ENCODE measurements around the gene ETV6.

Gene ETV6

GRCh38 chr12:11739980-11740577, 90.6 kb downstream of the ETV6 start:
- DNase-seq (ENCODE audit: low read depth in 2 of 2) = no peak

DNA sequence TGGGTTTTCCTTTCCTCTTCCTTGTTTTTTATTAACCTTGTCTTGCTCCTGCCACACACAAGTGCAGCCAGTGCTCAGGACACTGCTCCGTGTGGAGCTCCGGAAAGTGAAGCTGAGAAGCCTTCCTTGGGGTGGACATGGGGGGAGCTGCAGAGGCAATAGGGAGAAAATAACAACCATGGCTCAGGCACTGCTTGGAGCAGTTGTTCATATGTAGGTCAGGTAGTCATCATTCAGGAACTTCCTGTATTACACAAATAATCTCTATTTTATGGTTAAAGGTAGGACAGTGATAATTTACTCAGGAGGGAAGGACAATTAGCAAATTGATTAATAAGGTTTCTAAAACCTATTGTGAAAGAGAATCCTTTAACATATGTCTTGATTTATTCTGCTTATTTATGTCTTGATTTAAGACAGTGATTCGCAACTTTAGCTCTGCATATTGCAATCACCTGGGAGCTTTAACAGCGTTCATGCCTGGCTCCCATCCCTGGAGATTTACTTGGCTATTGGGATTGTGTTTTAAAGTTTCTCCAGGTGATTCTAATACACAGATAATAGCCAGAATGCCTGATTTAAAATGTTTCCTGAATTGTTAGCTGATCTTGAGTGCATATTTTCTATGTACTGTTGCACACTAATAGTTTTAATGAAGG, 92.1 kb downstream of the ETV6 start:
- no peak for DNase-seq (ENCODE audit: low read depth in 2 of 2)

DNA sequence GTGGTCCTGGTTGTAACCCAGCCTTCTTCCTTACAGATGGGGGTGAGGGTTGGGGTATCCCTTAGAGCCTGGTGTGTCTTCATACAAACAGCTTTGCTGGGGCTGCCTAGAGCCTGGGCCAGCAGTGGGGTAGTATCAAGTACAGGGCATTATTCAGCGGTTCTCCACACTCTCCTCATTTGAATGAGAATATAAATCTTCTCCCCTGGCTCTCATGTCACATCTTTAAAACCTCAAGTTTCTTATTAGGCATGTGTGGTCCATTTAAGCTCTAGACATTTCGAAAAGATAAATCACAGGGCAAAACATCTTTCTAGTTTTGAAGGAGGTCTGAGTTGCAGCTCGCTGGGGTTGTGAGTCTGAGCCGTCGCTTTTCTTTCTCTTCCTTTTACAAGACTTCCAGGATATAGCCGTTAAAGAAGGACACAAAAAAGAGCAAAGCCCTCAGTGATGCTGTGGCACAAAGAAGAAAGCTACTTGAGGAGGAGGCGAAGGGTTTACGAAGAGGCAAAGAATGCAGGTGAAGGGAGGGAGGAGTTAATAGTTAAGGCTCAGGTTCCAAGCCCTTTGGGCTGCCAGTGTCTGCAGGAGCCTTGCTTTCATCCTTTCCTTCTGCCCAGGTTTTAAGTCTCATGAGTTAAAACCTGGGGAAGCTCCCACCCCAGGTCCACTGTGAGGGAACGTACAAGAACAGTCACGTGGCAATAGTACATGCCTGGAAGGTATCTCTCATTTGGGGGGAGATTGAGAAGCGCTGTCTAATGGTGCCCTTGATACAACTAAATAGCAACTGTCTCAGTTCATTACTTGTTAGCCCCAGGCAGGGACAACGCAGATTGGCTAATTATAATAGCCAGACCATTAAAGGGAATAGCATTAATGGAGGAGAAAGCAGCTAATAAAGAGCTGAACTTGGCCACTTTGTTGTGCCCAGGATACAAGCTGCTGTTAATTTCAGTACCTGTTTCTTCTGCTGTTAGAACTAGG, 94.2 kb downstream of the ETV6 start:
- no peak for DNase-seq (ENCODE audit: low read depth in 2 of 2)

- DNase-seq (ENCODE audit: low read depth in 2 of 2) = no peak
Measured at GRCh38 chr12:11744410-11744801, 94.9 kb downstream of the ETV6 start.

- DNase-seq (ENCODE audit: low read depth in 2 of 2) = no peak
Measured at GRCh38 chr12:11745113-11745512, 95.6 kb downstream of the ETV6 start.

DNA sequence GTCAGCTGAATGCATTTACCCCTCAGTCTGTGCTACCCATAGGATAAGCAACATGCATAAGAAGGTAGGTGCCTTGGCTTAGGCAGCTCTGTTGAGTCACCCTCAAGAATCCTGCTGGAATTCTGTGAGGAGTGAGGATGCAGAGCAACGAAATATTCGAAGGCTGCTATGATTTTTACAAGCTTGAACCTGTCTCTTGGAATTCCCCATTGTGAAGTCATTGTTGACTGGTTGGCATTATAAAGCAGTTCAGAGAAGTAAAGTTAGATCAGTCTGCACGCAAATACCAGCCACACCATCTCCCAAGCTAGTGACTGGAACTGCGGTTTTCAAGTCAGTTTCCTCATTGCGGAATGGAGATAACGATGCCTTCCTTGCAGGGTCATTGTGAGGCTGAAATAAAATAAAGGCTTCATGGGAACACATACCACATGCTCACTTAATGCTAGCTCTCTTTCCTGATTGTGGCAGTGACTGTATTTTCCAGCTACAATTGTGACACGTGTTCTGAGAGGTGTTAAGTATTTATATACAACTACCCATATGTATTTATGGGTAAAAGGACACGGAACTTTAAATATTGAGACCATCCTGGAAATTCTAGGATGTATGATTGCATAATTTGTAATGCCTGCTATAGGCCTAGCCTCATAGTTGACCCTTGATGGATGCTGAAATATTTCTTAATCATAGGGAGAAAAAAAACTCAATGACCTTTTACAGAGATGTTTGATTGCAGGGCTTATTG, 96.7 kb downstream of the ETV6 start:
- DNase-seq (ENCODE audit: low read depth in 2 of 2) = no peak

DNA sequence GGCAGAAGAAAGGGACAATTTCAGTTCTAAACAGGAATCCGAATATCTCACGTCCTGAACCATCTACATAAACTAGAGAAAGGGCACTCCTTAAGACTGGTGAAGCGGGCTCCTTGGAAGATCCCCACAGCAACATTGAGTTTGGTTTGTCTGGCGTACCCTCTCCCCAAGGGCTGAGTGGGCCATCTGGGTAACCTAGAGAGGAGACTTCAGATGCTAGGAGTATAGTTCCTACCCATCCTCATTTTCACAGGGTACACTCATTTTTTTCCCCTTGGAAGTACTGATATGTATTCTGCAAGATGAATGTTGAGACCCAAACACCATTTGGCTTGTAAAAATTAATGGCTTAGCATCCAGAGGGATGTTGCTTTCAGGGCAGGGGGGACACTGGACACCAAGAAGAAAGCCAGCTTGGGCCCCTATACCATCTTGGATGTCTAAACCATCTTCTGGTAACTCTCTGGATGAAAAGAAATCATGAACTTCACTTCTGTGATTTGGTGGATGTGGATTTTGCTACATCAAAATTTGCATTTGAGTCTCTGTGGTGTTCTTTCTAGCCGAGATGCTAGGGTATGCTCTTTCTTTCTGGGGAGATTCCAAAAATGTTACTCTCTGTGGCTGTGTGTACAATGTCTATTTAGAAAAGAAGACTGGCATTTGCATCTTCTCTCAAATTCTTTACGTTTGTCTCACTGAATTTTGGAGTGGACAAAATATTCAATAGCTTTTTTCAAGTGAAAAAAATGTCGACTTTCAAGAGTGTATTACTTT, 97.7 kb downstream of the ETV6 start:
- no peak for DNase-seq (ENCODE audit: low read depth in 2 of 2)

- DNase-seq (ENCODE audit: low read depth in 2 of 2) = no peak
Measured at GRCh38 chr12:11747969-11748368, 98.5 kb downstream of the ETV6 start.

GRCh38 chr12:11748903-11749302, 99.4 kb downstream of the ETV6 start:
- no peak for DNase-seq (ENCODE audit: low read depth in 2 of 2)

DNA sequence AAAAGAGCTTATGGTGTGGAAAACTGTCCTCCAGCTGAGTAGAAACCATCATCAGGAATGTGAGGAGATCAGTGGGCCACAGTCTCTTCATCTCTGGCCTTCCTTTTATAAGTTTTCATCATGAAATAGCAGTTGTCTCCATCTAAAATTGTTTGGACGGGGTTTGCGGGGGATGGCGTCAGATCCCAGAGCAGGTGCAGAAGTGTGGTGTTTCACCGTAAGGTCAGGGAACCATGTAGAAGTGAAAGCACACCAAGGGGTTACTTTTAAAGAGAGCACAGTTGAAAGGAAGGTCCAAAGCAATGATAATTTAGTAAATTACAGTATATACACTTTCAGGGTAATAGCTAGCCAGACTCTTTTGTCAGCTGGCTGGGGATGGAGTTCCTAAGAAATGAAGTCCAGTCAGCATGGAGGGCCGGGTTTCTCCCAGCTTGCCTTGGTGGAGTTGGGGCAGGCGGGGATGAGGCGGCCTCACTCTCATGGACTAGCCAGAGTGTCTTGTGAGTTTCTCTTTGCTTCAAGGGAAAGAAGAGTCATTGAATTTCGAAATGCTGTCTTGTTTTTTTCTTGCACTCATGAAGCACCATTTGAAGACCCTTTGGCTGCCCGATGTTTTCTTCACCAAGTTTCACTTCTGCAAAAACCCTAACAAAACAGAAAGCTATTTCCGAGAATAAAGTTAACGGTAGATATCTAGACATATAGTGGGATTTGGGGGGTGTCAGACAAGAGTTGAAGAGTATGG, 100.6 kb downstream of the ETV6 start:
- DNase-seq (ENCODE audit: low read depth in 2 of 2) = no peak

DNA sequence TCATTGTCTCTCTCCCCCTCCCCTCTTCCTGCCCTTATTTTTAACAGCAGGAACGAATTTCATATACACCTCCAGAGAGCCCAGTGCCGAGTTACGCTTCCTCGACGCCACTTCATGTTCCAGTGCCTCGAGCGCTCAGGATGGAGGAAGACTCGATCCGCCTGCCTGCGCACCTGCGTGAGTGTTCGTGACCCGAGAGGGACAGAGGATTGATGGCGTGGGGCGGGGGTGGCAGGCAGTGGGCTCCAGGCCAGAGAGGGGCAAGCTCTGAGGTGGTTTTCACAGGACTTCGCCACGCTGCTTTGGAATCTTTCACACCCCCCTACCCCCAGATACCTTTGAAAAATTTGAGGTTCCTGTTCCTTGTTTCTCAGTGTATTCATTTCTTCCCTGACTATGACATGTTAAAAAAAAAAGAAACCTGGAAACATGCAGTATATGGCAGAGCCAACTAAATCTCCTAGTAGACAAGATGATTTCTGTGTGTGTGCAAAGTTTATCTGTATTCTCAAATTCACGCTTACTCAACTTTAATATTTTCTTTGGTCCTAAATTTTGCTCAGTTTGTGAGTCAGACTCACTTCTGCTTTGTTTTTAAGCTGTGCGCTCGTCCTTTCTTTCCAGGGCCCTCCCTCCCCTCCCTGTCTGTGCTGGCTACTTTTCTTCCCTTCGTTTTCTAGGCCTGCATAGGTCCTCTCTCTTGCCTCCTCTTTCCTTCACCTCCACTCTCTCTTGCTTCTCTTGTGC, 103.1 kb downstream of the ETV6 start:
- no peak for DNase-seq (ENCODE audit: low read depth in 2 of 2)

- DNase-seq (ENCODE audit: low read depth in 2 of 2) = no peak
Measured at GRCh38 chr12:11753150-11753499, 103.7 kb downstream of the ETV6 start.

- no peak for DNase-seq (ENCODE audit: low read depth in 2 of 2)
Measured at GRCh38 chr12:11753826-11754225, 104.4 kb downstream of the ETV6 start.

GRCh38 chr12:11754256-11754655, 104.8 kb downstream of the ETV6 start:
- DNase-seq (ENCODE audit: low read depth in 2 of 2) = no peak

DNA sequence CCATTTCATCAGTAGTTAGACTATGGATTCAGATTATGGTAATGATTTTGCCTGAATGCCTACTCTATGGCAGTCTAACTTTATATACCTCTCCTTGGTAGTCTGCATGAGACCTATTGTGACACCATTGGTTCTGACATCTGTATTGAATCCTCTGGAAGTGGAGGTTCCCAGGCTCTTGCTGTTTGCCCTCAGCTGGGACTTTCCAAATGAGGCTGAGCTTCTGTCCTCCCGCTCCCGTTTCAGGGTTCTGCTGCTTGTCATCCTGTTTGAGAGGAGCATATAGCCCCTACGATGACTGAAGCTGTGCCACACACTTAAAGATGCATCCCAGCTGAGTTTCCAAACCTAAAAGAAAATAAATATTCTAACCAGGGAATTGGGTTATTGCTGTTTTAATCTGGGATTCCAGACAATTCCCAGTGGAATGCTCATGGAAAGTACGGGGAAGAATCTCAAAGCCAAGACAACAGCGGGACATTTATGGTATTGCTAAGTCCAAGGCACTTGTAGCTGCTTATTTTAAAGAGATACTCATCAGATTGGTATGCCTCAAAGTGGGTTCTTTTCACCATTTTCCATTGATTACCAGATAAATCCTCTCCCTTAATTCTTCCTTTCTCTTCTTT, 105.9 kb downstream of the ETV6 start:
- DNase-seq (ENCODE audit: low read depth in 2 of 2) = no peak

GRCh38 chr12:11756022-11756421, 106.5 kb downstream of the ETV6 start:
- no peak for DNase-seq (ENCODE audit: low read depth in 2 of 2)

DNA sequence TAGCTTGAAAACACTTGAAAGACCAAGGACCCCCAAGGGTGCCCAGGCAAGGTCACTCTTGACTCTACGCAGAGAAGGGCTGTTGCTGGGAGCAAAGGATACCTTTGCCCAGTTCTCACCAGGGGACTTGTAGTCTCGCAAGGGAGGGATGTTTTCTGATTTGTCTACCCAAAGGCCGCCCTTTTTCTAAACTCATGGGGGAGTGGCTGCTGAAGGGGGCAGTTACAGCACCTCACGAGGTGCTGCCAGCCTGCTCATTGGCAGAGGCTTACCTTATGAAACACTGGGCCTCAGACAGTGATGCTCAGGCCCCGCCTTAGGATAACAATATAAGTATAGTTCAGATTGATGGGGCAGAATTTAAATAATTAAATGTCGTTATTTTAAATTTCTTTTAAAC, 107.0 kb downstream of the ETV6 start:
- DNase-seq (ENCODE audit: low read depth in 2 of 2) = no peak

- DNase-seq (ENCODE audit: low read depth in 2 of 2) = no peak
Measured at GRCh38 chr12:11757095-11757494, 107.6 kb downstream of the ETV6 start.

DNA sequence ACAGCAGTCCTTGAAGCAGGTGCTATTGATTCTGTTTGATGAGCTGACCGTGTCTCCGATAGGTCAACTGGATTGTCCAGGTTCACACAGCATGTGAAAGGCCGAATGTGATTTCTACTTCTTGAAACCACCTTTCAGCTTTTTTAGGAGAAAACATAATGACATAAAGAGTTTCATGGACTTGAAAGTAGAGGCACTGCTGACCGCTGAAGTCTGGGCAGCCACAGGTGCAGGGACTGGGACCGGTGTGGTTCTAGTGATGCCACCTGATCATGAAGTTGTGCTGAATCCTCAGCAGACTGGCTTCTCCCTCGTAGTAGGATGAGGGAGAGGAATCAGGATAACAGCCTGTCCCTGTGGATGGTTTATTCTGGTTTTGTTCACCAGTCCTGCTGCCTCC, 108.1 kb downstream of the ETV6 start:
- DNase-seq (ENCODE audit: low read depth in 2 of 2) = no peak

Measured in stimulated activated CD4-positive, alpha-beta T cell treated with anti-CD3 and anti-CD28 coated beads, Interleukin-1b, Interleukin-23, amount 100 ng/mL, for 4 hours (primary cell).